ENCODE results near the gene TET3. TPM values are rescaled to one million over a fixed set of nuclear protein-coding genes. Genes with fewer than 3 reads are reported as not detected.

The TET3 gene
- total RNA-seq, 4 donors from 2014 or later: 1.3 to 12.0 (median 7.8) TPM

DNA sequence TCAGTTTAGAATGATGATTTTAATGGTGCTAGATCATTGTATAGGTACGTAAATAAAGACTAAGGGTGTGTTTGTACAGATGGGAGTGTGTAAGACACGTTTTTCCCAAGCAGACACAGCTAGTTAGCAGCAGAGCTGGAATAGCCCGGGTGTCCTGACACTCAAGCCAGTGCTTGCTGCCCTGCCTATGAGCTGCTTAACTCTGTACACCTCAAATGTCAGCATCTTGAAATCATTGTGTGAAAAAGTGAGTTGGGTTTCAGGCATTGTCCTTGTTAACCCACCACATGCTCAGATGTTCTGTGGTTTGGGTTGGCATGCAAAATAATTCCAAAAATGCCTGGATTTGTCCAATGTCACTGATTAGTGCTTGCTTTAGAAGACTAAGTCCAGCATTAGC, 13.0 kb upstream of the TET3 start:
- Histone ChIP-seq H3K9me3 (no peaks in the 10 kb centered on the region), H3K27me3 (no peaks in the 10 kb centered on the region), H3K27ac (no peak overlapping the region), H3K4me1 (no peaks in the 10 kb centered on the region), H3K36me3 (no peaks in the 10 kb centered on the region), H3K4me3 (no peak overlapping the region)
- intact Hi-C loops (cut with DNase I; ENCODE audit: low total_unique reads): no loop called here
- DNase-seq: no peak
- TF ChIP-seq, protein P1, sequence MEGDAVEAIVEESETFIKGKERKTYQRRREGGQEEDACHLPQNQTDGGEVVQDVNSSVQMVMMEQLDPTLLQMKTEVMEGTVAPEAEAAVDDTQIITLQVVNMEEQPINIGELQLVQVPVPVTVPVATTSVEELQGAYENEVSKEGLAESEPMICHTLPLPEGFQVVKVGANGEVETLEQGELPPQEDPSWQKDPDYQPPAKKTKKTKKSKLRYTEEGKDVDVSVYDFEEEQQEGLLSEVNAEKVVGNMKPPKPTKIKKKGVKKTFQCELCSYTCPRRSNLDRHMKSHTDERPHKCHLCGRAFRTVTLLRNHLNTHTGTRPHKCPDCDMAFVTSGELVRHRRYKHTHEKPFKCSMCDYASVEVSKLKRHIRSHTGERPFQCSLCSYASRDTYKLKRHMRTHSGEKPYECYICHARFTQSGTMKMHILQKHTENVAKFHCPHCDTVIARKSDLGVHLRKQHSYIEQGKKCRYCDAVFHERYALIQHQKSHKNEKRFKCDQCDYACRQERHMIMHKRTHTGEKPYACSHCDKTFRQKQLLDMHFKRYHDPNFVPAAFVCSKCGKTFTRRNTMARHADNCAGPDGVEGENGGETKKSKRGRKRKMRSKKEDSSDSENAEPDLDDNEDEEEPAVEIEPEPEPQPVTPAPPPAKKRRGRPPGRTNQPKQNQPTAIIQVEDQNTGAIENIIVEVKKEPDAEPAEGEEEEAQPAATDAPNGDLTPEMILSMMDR (IDR thresholded peaks at IDR 0.05): no peak
- TF ChIP-seq POLR2A (IDR thresholded peaks at IDR 0.05): no peak

DNA sequence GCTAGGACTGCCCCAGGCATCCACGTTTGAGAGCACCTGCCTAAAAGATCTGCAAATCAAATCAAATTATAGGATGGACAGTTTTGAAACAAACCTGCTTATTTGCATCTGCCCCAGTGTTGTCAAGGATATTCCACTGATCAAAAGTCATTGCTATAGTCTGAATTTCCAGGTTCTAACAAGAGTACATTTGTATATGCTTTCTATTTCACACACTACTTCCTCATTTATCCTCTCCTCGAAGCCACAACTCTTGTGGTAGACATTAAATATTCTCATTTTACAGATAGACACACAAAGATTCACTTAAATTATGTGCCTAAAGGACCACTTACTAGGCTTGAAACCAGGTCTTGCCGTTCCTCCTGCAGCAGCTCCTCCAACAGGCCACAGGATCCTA, 11.9 kb upstream of the TET3 start:
- no peak overlapping the region for H3K4me3 ChIP-seq
- no peaks in the 10 kb centered on the region for H3K4me1 ChIP-seq
- H3K27ac ChIP-seq: no peak overlapping the region
- no peaks in the 10 kb centered on the region for H3K9me3 ChIP-seq
- no peak for TF ChIP-seq POLR2A (IDR thresholded peaks at IDR 0.05)
- TF ChIP-seq, protein P1 (IDR thresholded peaks at IDR 0.05): no peak
- no peaks in the 10 kb centered on the region for H3K27me3 ChIP-seq
- H3K36me3 ChIP-seq: no peaks in the 10 kb centered on the region
- intact Hi-C loops (cut with DNase I; ENCODE audit: low total_unique reads): no loop called here
- no peak for DNase-seq

DNA sequence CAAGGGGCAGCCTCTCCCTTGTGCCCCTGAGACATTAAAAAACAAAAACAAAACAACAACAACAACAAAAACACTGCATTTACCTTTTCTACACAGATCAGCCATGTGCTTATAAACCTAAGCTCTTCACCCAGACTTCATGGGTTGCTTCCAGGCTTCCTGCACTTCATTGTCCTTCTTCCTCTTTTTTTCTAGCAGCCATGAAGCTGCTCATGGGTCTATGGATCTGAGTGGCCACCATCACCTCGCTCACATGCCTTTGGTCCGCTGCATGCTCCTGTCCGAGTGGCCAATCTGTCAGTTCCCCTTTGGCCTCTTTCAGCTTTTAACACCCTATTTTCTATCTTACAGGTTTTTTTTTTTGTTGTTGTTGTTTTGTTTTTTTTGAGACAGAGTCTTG, 9.0 kb upstream of the TET3 start:
- TF ChIP-seq, protein P1 (IDR thresholded peaks at IDR 0.05): no peak
- TF ChIP-seq POLR2A (IDR thresholded peaks at IDR 0.05): no peak
- H3K9me3 ChIP-seq: no peaks in the 10 kb centered on the region
- H3K4me3 ChIP-seq: no peak overlapping the region

DNA sequence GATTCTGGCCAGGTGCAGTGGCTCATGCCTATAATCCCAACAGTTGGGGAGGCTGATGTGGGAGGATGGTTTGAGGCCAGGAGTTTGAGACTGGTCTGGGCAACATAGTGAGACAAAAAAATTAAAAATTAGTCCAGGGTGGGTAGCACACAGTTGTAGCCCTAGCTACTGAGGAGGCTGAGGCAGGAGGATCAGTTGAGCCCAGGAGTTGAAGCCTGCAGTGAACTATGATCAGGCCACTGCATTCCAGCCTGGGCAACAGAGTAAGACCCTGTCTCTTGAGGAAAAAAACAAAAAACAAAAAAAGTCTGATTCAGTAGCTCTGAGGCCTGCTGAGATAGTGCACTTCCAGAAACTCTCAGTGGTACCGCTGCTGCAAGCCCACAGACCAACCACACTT, 7.9 kb upstream of the TET3 start:
- Histone ChIP-seq H3K27ac (no peak overlapping the region), H3K36me3 (no peaks in the 10 kb centered on the region), H3K9me3 (no peaks in the 10 kb centered on the region), H3K27me3 (no peaks in the 10 kb centered on the region), H3K4me3 (no peak overlapping the region), H3K4me1 (no peaks in the 10 kb centered on the region)
- no peak for DNase-seq
- TF ChIP-seq, protein P1 (IDR thresholded peaks at IDR 0.05): no peak
- TF ChIP-seq POLR2A (IDR thresholded peaks at IDR 0.05): no peak
- intact Hi-C loops (cut with DNase I; ENCODE audit: low total_unique reads): no loop called here

More for the DNA sequence above, 9.0 kb upstream of the TET3 start:
- Histone ChIP-seq H3K27ac (no peak overlapping the region), H3K27me3 (no peaks in the 10 kb centered on the region), H3K4me1 (no peaks in the 10 kb centered on the region), H3K36me3 (no peaks in the 10 kb centered on the region)
- DNase-seq: no peak
- intact Hi-C loops (cut with DNase I; ENCODE audit: low total_unique reads): no loop called here

DNA sequence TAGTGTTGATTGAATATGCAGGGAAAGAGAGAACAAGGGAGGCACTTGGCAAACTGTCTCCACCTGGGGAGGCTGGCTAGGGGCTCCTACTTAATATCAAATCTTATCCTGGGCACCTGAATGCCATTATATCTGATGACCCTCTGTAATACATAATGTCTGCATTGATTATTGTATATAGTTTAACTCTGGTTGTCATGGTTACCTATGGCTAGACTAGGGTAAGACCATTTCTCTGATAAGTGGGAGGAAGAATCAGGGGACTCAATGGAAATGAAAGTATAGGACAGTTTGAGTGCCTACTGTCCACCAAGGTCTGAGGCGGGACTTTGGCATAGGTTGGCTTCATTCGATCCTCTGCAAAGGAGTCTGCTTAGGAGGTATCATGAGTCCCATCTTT, 7.2 kb upstream of the TET3 start:
- TF ChIP-seq POLR2A (IDR thresholded peaks at IDR 0.05): no peak
- TF ChIP-seq, protein P1 (IDR thresholded peaks at IDR 0.05): no peak

More for the DNA sequence above, 7.2 kb upstream of the TET3 start:
- no peak for DNase-seq
- no peak overlapping the region for H3K4me3 ChIP-seq
- H3K36me3 ChIP-seq: no peaks in the 10 kb centered on the region
- intact Hi-C loops (cut with DNase I; ENCODE audit: low total_unique reads): no loop called here
- no peaks in the 10 kb centered on the region for H3K9me3 ChIP-seq
- H3K27ac ChIP-seq: no peak overlapping the region
- no peaks in the 10 kb centered on the region for H3K27me3 ChIP-seq
- H3K4me1 ChIP-seq: no peaks in the 10 kb centered on the region

Measured in uterus (tissue), 4 donors.